Hematopoietic multipotent progenitor cell treated with erythropoietin and hydrocortisone succinate and interleukin-3 and kit ligand, for 15 days (in vitro differentiated cells): Measurements from ENCODE around the gene CPS1.

Experiments used
- DNase-seq: peaks from one replicate; pipeline ENCODE4 v3.0.0-alpha.2; 2015; ENCODE audit warnings: low spot score

The CPS1 gene

GRCh38 chr2:210556329-210556980 is at the start of gene CPS1:
Gene CPS1 (plus strand): TSS chr2:210556599. CDS start chr2:210556734, 135 bp downstream.
- no peak for DNase-seq

GRCh38 chr2:210515911-210516310 is 40.5 kb upstream of the CPS1 start:
- no peak for DNase-seq

GRCh38 chr2:210517264-210517663 is 39.1 kb upstream of the CPS1 start:
- DNase-seq: no peak

GRCh38 chr2:210519594-210519993 is 36.8 kb upstream of the CPS1 start:
- no peak for DNase-seq

- DNase-seq: no peak
These were observed 34.0 kb upstream of the CPS1 start for GRCh38 chr2:210522399-210522798.

GRCh38 chr2:210523650-210524289 is 32.6 kb upstream of the CPS1 start:
- DNase-seq: no peak

- DNase-seq: no peak
These were observed 31.9 kb upstream of the CPS1 start for GRCh38 chr2:210524533-210524932.

GRCh38 chr2:210527286-210527685 is 29.1 kb upstream of the CPS1 start:
- DNase-seq: no peak

- no peak for DNase-seq
These were observed 27.7 kb upstream of the CPS1 start for GRCh38 chr2:210528716-210529115.

- DNase-seq: no peak
These were observed 25.3 kb upstream of the CPS1 start for GRCh38 chr2:210531050-210531449.

GRCh38 chr2:210531482-210531881 is 24.9 kb upstream of the CPS1 start:
- DNase-seq: no peak

GRCh38 chr2:210533389-210533788 is 23.0 kb upstream of the CPS1 start:
- no peak for DNase-seq

GRCh38 chr2:210534879-210535278 is 21.5 kb upstream of the CPS1 start:
- DNase-seq: no peak

GRCh38 chr2:210536973-210537650 is 19.3 kb upstream of the CPS1 start:
- DNase-seq: no peak

- DNase-seq: no peak
These were observed 17.4 kb upstream of the CPS1 start for GRCh38 chr2:210539035-210539434.

GRCh38 chr2:210539578-210540416 is 16.6 kb upstream of the CPS1 start:
- DNase-seq: no peak

- no peak for DNase-seq
These were observed 15.9 kb upstream of the CPS1 start for GRCh38 chr2:210540471-210540870.

- no peak for DNase-seq
These were observed 15.5 kb upstream of the CPS1 start for GRCh38 chr2:210540900-210541289.

- no peak for DNase-seq
These were observed 15.0 kb upstream of the CPS1 start for GRCh38 chr2:210541290-210541902.

- DNase-seq: no peak
These were observed 12.3 kb upstream of the CPS1 start for GRCh38 chr2:210544007-210544590.

- no peak for DNase-seq
These were observed 11.6 kb upstream of the CPS1 start for GRCh38 chr2:210544831-210545230.
